ENCODE measurements around the gene ULK1.

- TF ChIP-seq USF1 (CRISPR knock-in tag; IDR thresholded peaks at IDR 0.05) (no peak), ATF6 (CRISPR knock-in tag; IDR thresholded peaks at IDR 0.05) (no peak), CREB1 (CRISPR knock-in tag; IDR thresholded peaks at IDR 0.05) (no peak), CTCF (IDR thresholded peaks at IDR 0.05) (no peak), IRF1 (CRISPR knock-in tag; IDR thresholded peaks at IDR 0.05) (no peak), OVOL2 (CRISPR knock-in tag; IDR thresholded peaks at IDR 0.05; ENCODE audit: borderline replicate concordance) (no peak), ELF4 (CRISPR knock-in tag; IDR thresholded peaks at IDR 0.05; ENCODE audit: low read depth) (no peak), NR2C2 (CRISPR knock-in tag; IDR thresholded peaks at IDR 0.05) (no peak), FOXJ3 (CRISPR knock-in tag; IDR thresholded peaks at IDR 0.05; ENCODE audit: borderline replicate concordance) (no peak)
Measured at GRCh38 chr12:131915000-131915689, 20.7 kb downstream of the ULK1 start.
